ENCODE data around the gene CCNY. TPM values are rescaled to one million over a fixed set of nuclear protein-coding genes. Genes with fewer than 3 reads are reported as not detected.

Gene CCNY
- total and polyA plus RNA-seq, 8 donors, result 10.6 to 41.7 (median 26.6) TPM

- Histone ChIP-seq H3K9me3 (no peaks in the 10 kb centered on the region), H3K4me3 (no peak overlapping the region), H3K4me1 (peaks cover 16 to 37% (median 27%) of the 10 kb centered on the region in 3 donors), H3K27me3 (no peaks in the 10 kb centered on the region), H3K36me3 (no peaks in the 10 kb centered on the region), H3K27ac (no peak overlapping the region)
- intact Hi-C loops (cut with DNase I), result no loop called here
- ATAC-seq (no peak), FAIRE-seq (no peak), DNase-seq (no peak)
- WGBS, 2 donors, result 63 to 71% methylated on average over 3 of the region's 3 CpGs
- no peak for TF ChIP-seq CTCF (IDR thresholded peaks at IDR 0.05)
Observed at GRCh38 chr10:35456153-35456720, 119.9 kb downstream of the CCNY start.

GRCh38 chr10:35456784-35457183 lies 120.5 kb downstream of the CCNY start:
- no peaks in the 10 kb centered on the region for H3K27me3 ChIP-seq
- WGBS, 2 donors, result 57 to 60% methylated on average over 4 of the region's 4 CpGs
- no peaks in the 10 kb centered on the region for H3K36me3 ChIP-seq
- no peak overlapping the region for H3K4me3 ChIP-seq
- H3K27ac ChIP-seq, result no peak overlapping the region
- ATAC-seq, result no peak
- no peak for FAIRE-seq
- intact Hi-C loops (cut with DNase I), result no loop called here
- peaks cover 13 to 32% (median 21%) of the 10 kb centered on the region in 3 donors for H3K4me1 ChIP-seq
- DNase-seq, result no peak
- TF ChIP-seq CTCF (IDR thresholded peaks at IDR 0.05), result no peak
- no peaks in the 10 kb centered on the region for H3K9me3 ChIP-seq

- TF ChIP-seq CTCF (IDR thresholded peaks at IDR 0.05), result no peak
- intact Hi-C loops (cut with DNase I), result no loop called here
- no peaks in the 10 kb centered on the region for H3K36me3 ChIP-seq
- WGBS, 2 donors, result 86% methylated on average over 12 of the region's 12 CpGs
- DNase-seq, result no peak
- H3K4me1 ChIP-seq, result peaks cover 10 to 32% (median 17%) of the 10 kb centered on the region in 3 donors
- H3K27ac ChIP-seq, result no peak overlapping the region
- H3K9me3 ChIP-seq, result no peaks in the 10 kb centered on the region
- no peak for FAIRE-seq
- H3K27me3 ChIP-seq, result no peaks in the 10 kb centered on the region
- H3K4me3 ChIP-seq, result no peak overlapping the region
- ATAC-seq, result no peak
Observed at GRCh38 chr10:35458500-35459448, 122.5 kb downstream of the CCNY start.

- FAIRE-seq, result no peak
- H3K4me1 ChIP-seq, result peaks cover 9 to 28% (median 12%) of the 10 kb centered on the region in 3 donors
Observed at GRCh38 chr10:35459449-35459847, 123.1 kb downstream of the CCNY start.

More at GRCh38 chr10:35459449-35459847, 123.1 kb downstream of the CCNY start:
- no peak for TF ChIP-seq CTCF (IDR thresholded peaks at IDR 0.05)
- DNase-seq, result no peak
- Histone ChIP-seq H3K4me3 (no peak overlapping the region), H3K27me3 (no peaks in the 10 kb centered on the region), H3K9me3 (no peaks in the 10 kb centered on the region), H3K36me3 (no peaks in the 10 kb centered on the region), H3K27ac (no peak overlapping the region)
- intact Hi-C loops (cut with DNase I), result no loop called here
- no peak for ATAC-seq
- 98 to 99% methylated on average over 2 of the region's 2 CpGs for WGBS, 2 donors
